ENCODE results near the gene MLANA.

The MLANA gene

DNA sequence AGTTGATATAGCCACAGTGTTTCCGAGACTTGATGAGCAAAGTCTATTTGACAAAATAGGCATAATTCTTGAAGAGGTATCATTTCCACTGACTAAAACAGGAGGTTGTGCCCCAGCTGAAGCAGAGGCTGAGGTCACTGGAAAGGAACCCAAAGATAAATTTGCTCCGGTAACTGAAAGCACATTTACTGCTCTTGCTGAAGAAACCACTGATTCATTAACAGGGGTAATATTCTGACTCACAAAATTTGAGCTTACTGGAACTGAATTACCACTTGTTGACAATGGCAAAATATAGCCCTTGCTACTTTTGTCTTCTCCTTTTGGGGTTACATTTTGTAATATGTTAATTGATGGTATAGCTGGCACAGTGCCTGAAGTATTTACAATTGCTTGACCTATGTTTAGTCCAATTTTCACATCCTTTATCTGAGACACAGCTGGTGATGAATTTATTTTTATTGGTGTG is 30.2 kb downstream of the MLANA start:
- TF ChIP-seq, protein P1, sequence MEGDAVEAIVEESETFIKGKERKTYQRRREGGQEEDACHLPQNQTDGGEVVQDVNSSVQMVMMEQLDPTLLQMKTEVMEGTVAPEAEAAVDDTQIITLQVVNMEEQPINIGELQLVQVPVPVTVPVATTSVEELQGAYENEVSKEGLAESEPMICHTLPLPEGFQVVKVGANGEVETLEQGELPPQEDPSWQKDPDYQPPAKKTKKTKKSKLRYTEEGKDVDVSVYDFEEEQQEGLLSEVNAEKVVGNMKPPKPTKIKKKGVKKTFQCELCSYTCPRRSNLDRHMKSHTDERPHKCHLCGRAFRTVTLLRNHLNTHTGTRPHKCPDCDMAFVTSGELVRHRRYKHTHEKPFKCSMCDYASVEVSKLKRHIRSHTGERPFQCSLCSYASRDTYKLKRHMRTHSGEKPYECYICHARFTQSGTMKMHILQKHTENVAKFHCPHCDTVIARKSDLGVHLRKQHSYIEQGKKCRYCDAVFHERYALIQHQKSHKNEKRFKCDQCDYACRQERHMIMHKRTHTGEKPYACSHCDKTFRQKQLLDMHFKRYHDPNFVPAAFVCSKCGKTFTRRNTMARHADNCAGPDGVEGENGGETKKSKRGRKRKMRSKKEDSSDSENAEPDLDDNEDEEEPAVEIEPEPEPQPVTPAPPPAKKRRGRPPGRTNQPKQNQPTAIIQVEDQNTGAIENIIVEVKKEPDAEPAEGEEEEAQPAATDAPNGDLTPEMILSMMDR (conservative IDR thresholded peaks at IDR 0.05; ENCODE audit: low read depth), result no peak
- ChIA-PET CTCF (no interaction called here), POLR2A (ENCODE audit: low non-redundant PET) (no interaction called here)
- no peak overlapping the region for H3K27ac ChIP-seq
- DNase-seq (ENCODE audit: low spot score), result no peak

DNA sequence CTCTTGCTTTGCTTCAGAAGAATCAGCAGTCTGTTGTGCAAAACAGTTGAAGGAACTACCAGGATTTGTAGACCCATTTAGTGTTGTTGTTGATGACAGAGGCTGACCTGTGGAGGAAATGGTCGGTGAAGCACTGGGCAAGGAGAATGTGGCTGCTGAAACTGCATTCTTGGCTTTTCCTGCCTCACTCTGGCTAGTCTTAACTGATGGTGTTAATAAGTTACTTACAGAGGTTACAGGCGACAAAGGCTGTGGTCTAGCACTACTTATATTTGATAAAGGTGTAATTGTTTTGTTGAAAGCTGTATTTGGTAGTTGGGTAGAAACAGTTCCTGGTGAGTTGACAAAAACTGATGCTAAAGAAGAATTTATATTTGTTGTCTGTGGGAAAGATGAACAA is 31.5 kb downstream of the MLANA start:
- ChIA-PET POLR2A (ENCODE audit: low non-redundant PET) (no interaction called here), CTCF (no interaction called here)
- DNase-seq (ENCODE audit: low spot score), result no peak
- TF ChIP-seq, protein P1 (conservative IDR thresholded peaks at IDR 0.05; ENCODE audit: low read depth), result no peak
- no peak overlapping the region for H3K27ac ChIP-seq

DNA sequence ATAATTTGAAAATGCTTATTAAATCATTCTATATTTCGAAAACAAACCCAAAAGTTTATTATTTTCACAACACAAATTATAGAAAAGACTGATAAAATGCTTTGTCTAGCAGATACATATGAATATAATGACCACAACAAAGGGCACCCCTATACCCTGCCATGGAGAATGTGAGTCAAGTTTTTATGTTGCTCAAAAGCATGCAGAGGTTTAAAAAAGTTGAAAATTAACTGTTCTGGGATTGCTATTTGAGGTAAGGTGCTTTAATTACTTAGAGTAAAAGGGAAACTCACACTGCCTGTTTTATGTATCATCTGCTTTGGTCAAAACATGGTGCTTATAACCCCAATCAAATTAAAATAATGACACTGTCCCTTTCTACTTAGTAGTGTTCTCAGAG is 41.0 kb downstream of the MLANA start:
- POLR2A ChIA-PET (ENCODE audit: low non-redundant PET), result no interaction called here
- H3K27ac ChIP-seq, result no peak overlapping the region
- no peak for DNase-seq (ENCODE audit: low spot score)
- CTCF ChIA-PET, result no interaction called here
- TF ChIP-seq, protein P1 (conservative IDR thresholded peaks at IDR 0.05; ENCODE audit: low read depth), result no peak

DNA sequence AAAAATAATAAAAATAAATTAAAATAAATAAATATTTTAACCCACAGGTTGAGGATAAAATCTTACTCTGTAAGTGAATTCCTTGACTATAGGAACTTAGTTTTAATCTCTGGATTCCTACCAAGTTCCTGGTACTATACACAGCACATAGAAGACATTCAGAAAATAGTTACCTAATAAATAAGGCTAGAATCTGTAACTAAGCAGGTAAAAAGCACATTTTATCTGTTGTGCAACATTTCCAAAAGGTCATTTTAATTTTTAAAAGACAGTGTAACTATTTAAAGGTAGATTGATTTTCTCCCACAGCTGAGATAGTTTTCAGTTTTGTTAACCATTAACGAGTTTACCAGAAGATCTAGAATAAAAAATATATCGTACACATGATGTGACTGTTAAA is 47.8 kb downstream of the MLANA start:
- CTCF ChIA-PET, result no interaction called here
- TF ChIP-seq, protein P1 (conservative IDR thresholded peaks at IDR 0.05; ENCODE audit: low read depth), result no peak
- no peak for DNase-seq (ENCODE audit: low spot score)
- POLR2A ChIA-PET (ENCODE audit: low non-redundant PET), result no interaction called here
- no peak overlapping the region for H3K27ac ChIP-seq

DNA sequence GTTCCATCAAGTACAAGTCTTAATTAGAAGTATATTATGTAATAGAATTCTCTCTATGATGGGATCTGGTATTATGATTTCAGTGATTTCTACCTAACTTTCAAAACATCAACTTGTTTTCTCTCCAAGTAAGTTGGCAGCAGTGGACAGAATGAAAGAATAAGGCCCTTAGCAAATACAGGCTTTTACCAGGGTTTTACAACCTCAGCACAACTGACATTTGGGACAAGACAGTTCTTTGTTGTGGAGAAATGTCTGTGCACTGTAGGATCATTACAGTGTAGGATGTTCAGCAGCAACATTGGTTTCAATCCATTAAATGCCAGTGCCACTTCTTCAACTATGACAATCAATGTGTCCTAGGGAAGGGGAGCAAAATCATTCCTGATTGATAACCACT is 48.8 kb downstream of the MLANA start:
- DNase-seq (ENCODE audit: low spot score), result no peak
- POLR2A ChIA-PET (ENCODE audit: low non-redundant PET), result no interaction called here
- H3K27ac ChIP-seq, result no peak overlapping the region
- CTCF ChIA-PET, result no interaction called here
- TF ChIP-seq, protein P1 (conservative IDR thresholded peaks at IDR 0.05; ENCODE audit: low read depth), result no peak

DNA sequence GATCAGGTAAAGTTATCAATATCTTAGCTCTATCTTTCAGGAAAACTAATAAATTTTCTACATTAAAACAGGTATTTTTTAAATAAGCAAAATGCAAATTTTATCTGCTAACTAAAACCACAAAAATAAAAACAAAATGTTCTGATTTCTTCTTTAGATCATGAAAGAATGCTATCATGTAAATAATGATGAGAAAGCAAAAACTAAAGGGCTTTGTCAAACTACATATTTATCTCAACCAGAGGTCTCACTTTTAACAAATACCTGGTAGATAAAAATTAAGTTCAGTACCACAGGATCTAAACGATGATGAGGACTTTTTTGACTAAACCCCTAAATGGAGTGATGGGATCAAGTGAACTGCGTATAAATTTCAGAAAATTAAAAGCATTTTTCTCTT is 50.5 kb downstream of the MLANA start:
- ChIA-PET CTCF (no interaction called here), POLR2A (ENCODE audit: low non-redundant PET) (no interaction called here)
- no peak overlapping the region for H3K27ac ChIP-seq
- TF ChIP-seq, protein P1 (conservative IDR thresholded peaks at IDR 0.05; ENCODE audit: low read depth), result no peak
- DNase-seq (ENCODE audit: low spot score), result no peak

DNA sequence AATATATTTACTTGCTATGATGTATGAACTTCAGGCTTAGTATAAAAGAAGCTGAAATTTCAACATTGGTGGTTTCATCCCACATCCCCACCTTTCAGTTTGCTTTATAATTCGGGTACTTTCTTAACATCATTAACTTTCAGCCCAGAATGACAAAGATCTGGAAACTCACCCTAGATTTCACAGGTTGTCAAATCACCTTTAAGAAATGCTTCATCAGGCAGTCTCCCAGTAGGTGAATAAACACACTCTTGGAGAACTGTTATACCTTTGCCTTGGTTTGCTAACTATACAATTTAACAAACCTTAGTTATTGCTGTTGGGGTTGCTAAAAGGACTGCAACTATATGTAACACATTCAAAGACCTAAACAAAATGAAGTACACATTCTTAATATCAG is 54.4 kb downstream of the MLANA start:
- H3K27ac ChIP-seq, result no peak overlapping the region
- TF ChIP-seq, protein P1 (conservative IDR thresholded peaks at IDR 0.05; ENCODE audit: low read depth), result no peak
- POLR2A ChIA-PET (ENCODE audit: low non-redundant PET), result no interaction called here
- DNase-seq (ENCODE audit: low spot score), result no peak
- CTCF ChIA-PET, result no interaction called here
